ENCODE measurements around the gene FAM98A. TPM values are rescaled to one million over a fixed set of nuclear protein-coding genes. Genes with fewer than 3 reads are reported as not detected.

The FAM98A gene
- total and polyA plus RNA-seq, 8 donors: 10.4 to 92.2 (median 25.7) TPM

DNA sequence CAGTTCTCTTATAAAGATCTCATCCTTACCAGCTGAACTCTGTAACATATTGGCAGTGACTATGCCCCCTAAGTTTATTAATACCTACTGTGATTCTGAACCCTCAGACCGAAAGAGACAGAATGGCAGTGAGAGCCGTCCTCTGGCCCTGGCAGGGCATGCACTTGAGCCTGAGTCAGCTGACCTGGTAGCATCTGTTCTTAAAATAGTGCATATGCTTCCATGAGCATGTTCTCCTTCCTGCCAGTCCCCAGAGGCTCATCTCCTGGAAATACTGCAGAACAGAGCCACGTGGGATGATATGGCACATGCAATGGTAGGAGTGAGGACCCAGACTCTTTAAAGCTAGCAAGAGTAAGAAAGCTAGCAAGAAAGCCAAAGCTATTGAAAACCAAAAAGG is 63.7 kb downstream of the FAM98A start:
- H3K4me3 ChIP-seq: no peak overlapping the region
- 60 to 83% (median 75%) methylated on average over 3 of the region's 3 CpGs for WGBS, 5 donors
- H3K27me3 ChIP-seq: no peaks in the 10 kb centered on the region
- H3K36me3 ChIP-seq: no peaks in the 10 kb centered on the region
- no peak for DNase-seq
- H3K4me1 ChIP-seq: peaks cover 0 to 5% (median 0%) of the 10 kb centered on the region in 4 donors
- peaks cover 0 to 9% (median 4%) of the 10 kb centered on the region in 4 donors for H3K9me3 ChIP-seq
- intact Hi-C loops (cut with DNase I; ENCODE audit: low total_unique reads): no loop called here
- no peak overlapping the region for H3K27ac ChIP-seq
- TF ChIP-seq, protein P1, sequence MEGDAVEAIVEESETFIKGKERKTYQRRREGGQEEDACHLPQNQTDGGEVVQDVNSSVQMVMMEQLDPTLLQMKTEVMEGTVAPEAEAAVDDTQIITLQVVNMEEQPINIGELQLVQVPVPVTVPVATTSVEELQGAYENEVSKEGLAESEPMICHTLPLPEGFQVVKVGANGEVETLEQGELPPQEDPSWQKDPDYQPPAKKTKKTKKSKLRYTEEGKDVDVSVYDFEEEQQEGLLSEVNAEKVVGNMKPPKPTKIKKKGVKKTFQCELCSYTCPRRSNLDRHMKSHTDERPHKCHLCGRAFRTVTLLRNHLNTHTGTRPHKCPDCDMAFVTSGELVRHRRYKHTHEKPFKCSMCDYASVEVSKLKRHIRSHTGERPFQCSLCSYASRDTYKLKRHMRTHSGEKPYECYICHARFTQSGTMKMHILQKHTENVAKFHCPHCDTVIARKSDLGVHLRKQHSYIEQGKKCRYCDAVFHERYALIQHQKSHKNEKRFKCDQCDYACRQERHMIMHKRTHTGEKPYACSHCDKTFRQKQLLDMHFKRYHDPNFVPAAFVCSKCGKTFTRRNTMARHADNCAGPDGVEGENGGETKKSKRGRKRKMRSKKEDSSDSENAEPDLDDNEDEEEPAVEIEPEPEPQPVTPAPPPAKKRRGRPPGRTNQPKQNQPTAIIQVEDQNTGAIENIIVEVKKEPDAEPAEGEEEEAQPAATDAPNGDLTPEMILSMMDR (IDR thresholded peaks at IDR 0.05): no peak
- TF ChIP-seq POLR2AphosphoS5 (IDR thresholded peaks at IDR 0.05) (no peak), POLR2A (IDR thresholded peaks at IDR 0.05) (no peak), EP300 (IDR thresholded peaks at IDR 0.05) (no peak)

Small RNA genes lying within 50 kb of the gene (small RNA-seq; reads per million reads assigned to genes)
- gene ATP6V0E1P3: 0 reads per million in 4 donors

Other genes starting within 250 kb of the FAM98A start
- 10 to 100 TPM in 4 of 5 donors, under 1 TPM in 1; 0.29 to 51.3 (median 16.0) TPM for gene RASGRP3, start 122.7 kb downstream of the FAM98A start, total RNA-seq
- gene RASGRP3, start 122.7 kb downstream of the FAM98A start, polyA plus RNA-seq: 1 to 10 TPM; 3.3 to 6.9 (median 6.3) TPM

All from stomach (tissue), 9 donors.